Measurements from ENCODE around the gene BIRC2.

Gene BIRC2

GRCh38 chr11:102405501-102405900 lies 58.5 kb downstream of the BIRC2 start:
- DNase-seq: no peak

- no peak for DNase-seq
Observed at GRCh38 chr11:102406099-102406498, 59.1 kb downstream of the BIRC2 start.

GRCh38 chr11:102407901-102408300 lies 60.9 kb downstream of the BIRC2 start:
- no peak for DNase-seq

- DNase-seq: no peak
Observed at GRCh38 chr11:102408339-102408738, 61.3 kb downstream of the BIRC2 start.

GRCh38 chr11:102410382-102410784 lies 63.4 kb downstream of the BIRC2 start:
- DNase-seq: no peak

- DNase-seq: no peak
Observed at GRCh38 chr11:102411142-102411541, 64.1 kb downstream of the BIRC2 start.

GRCh38 chr11:102413497-102413896 lies 66.5 kb downstream of the BIRC2 start:
- DNase-seq: no peak

- DNase-seq: no peak
Observed at GRCh38 chr11:102414559-102414958, 67.5 kb downstream of the BIRC2 start.

- no peak for DNase-seq
Observed at GRCh38 chr11:102415304-102415916, 68.4 kb downstream of the BIRC2 start.

GRCh38 chr11:102416976-102417375 lies 70.0 kb downstream of the BIRC2 start:
- no peak for DNase-seq

GRCh38 chr11:102419181-102419580 lies 72.2 kb downstream of the BIRC2 start:
- no peak for DNase-seq

GRCh38 chr11:102420547-102420946 lies 73.5 kb downstream of the BIRC2 start:
- DNase-seq: no peak

GRCh38 chr11:102421261-102421660 lies 74.2 kb downstream of the BIRC2 start:
- DNase-seq: no peak

- DNase-seq: no peak
Observed at GRCh38 chr11:102422817-102423712, 76.1 kb downstream of the BIRC2 start.

- no peak for DNase-seq
Observed at GRCh38 chr11:102423936-102424335, 76.9 kb downstream of the BIRC2 start.

GRCh38 chr11:102426000-102426399 lies 79.0 kb downstream of the BIRC2 start:
- DNase-seq: no peak

- DNase-seq: no peak
Observed at GRCh38 chr11:102426570-102426969, 79.6 kb downstream of the BIRC2 start.

- no peak for DNase-seq
Observed at GRCh38 chr11:102427068-102427467, 80.1 kb downstream of the BIRC2 start.

Data from stimulated activated naive CD4-positive, alpha-beta T cell treated with Interleukin-2 at 50 U/mL for 16 hours (primary cell).